Suprapubic skin (tissue), 4 donors: Measurements from ENCODE around the gene DNMT3A.

Experiments used
- EP300 ChIP-seq: sonication (generic); formaldehyde crosslinking; IDR thresholded peaks from one replicate; pipeline ENCODE4 v1.6.1; 2017; ENCODE audit warnings: antibody characterized with exemption
- POLR2A ChIP-seq, 2 donors: fragments of 450-650 bp; IDR thresholded peaks; one replicate each; pipeline ENCODE4 v1.6.1; 2017; ENCODE audit warnings: antibody characterized with exemption in 2 of 2, mild to moderate bottlenecking in 2 of 2, moderate library complexity in 2 of 2
- POLR2AphosphoS5 ChIP-seq, 3 donors: sonication (generic); formaldehyde crosslinking; IDR thresholded peaks; one replicate each; pipeline ENCODE4 v1.6.1; 2017; ENCODE audit warnings: antibody characterized with exemption in 3 of 3
- TF ChIP-seq, protein P1 (sequence below), 2 donors: fragments of 200-600 bp in 1 of 2; fragments of 450-650 bp in 1 of 2; sonication (generic) in 1 of 2; IDR thresholded peaks; one replicate each; pipeline ENCODE4 v1.5.1; 2016 to 2019; ENCODE audit warnings: antibody characterized with exemption in 2 of 2, mild to moderate bottlenecking in 1 of 2, moderate library complexity in 1 of 2

GRCh38 chr2:25245141-25245540 is 96.6 kb downstream of the DNMT3A start:
- TF ChIP-seq, protein P1, sequence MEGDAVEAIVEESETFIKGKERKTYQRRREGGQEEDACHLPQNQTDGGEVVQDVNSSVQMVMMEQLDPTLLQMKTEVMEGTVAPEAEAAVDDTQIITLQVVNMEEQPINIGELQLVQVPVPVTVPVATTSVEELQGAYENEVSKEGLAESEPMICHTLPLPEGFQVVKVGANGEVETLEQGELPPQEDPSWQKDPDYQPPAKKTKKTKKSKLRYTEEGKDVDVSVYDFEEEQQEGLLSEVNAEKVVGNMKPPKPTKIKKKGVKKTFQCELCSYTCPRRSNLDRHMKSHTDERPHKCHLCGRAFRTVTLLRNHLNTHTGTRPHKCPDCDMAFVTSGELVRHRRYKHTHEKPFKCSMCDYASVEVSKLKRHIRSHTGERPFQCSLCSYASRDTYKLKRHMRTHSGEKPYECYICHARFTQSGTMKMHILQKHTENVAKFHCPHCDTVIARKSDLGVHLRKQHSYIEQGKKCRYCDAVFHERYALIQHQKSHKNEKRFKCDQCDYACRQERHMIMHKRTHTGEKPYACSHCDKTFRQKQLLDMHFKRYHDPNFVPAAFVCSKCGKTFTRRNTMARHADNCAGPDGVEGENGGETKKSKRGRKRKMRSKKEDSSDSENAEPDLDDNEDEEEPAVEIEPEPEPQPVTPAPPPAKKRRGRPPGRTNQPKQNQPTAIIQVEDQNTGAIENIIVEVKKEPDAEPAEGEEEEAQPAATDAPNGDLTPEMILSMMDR (IDR thresholded peaks at IDR 0.05), result no peak
- TF ChIP-seq POLR2AphosphoS5 (IDR thresholded peaks at IDR 0.05), result no peak
- no peak for TF ChIP-seq POLR2A (IDR thresholded peaks at IDR 0.05)
- TF ChIP-seq EP300, result no peak
